ENCODE data around the gene AATK. TPM values are rescaled to one million over a fixed set of nuclear protein-coding genes. Genes with fewer than 3 reads are reported as not detected.
"Not testable (repeated sequence)": the region's sequence is repeated elsewhere in the genome, so short reads cannot be mapped to it uniquely, and the experiment has no call there.

AATK gene
- total RNA-seq, 1 experiment from 2014 or later = 7.5 TPM

DNA sequence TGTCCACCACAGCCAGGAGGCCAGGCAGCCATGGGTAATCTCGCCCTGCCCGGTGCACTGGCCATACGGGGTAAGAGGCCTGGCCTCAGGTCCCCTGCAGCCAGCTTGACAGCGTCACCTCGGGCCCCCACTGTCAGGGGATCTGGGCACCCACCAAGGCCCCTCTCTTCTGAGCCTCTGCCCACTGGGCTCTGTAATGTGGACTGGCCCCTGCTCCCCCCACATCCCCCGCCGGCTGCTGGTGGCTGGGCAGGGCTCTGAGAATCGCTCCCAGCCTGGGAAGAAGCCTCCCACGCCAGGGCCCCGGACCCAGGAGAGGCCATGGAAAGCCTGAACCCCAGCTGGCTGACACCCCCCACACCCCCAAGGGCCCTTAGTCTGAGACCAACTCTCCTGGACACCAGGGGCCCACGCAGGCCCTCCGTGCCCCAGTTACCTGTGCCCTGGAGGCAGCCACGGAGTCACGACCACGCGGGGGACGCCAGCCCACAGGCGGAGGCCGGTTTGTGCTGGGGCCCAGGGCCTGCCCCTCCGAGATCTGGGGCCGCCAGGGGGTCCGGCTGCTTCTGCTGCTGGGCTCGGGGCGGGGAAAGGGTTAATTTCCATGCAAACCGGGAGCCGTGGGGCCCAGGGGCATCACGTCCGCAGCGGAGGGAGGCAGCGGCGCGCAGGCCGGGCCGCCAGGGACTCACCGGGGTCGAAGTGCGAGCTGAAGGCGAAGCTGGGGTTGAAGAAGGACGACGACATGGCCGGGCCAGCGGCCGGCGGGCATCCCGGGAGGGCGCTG, 582 bp downstream of the AATK start, which contains the start of gene PVALEF:
PVALEF (plus strand) TSS at position 262 of the 787 bp plus-strand sequence. CDS start 15,720 bp downstream, outside the sequence.
- peak; percentile 49 for DNase-seq (ENCODE audit: low spot score)
- in situ Hi-C loops (cut with HindIII; ENCODE audit: low sequenced_read_pairs) = no loop called here

DNA sequence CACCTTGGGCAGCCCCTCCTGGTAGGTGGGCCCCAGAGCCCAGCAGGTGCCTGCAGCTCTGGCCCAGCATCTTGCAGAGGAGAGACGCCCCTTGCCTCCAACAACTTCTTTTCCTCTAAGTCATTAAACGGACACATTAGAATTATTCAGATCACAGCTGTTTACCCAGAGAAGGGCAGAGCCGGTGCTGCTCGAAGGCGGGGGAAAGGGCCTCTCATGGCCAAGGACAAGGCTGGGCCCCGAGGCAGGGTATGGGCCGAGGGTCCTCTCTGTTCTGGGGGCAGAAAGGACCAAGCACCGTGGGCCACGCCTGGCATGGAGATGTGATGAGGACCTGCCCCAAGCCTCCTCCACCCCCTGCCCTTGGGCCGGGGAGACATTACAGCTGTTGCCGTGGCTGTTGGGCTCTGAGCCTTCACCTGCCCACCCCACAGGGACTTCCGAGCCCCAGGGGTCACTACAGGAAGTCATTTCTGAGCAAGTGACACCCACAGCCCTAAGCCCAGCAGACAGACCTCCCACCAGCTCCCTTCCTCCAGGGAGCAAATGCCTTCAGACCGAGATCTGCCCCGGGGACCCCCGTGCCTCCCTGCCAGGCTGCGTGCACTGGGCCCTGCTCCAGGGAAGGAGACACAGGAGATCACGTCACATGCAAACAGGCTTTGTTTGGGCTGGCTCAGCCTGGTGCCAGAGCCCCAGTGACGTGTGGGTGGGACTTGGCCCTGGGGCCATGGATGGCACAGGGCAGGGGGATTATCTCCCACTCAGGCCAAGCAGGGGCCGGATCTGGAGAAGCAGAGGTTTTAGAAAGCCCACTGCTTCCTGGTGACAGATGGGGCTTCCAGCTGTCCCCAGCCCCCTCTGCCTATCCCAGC, 1.4 kb downstream of the AATK start:
- peak; percentile 71 for DNase-seq (ENCODE audit: low spot score)
- in situ Hi-C loops (cut with HindIII; ENCODE audit: low sequenced_read_pairs) = no loop called here

DNA sequence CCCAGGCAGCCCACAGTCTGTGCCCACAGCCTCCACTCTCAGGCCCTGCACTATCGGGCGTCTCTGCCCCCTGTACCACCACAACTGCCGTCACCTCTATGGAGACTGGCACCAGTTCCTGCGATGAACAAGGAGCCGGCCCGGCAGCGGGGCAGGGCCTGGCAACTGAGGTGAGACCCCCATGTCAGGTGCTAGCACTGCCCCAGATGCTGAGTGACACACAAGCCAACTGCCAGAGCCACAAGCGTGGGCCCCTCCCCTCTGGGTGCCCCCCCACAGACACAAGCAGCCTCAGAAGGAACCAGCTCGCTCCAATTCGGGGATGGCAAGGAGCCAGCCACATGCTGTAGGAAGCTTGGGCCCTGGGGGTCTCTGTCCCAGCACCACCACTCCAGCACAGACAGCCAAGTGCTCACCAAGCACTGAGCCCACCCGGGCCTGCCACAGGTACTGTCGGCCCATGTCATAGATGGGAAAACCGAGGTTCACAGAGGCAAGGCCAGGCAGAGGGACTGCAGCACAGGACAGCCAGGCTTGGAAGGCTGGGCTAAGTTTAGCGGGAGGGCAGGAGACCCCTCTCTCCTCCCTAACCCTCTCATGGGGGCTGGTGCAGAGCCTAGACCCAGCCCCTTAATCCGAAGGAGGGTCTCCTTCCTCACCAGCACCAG, 2.2 kb downstream of the AATK start:
- DNase-seq (ENCODE audit: low spot score) = no peak
- in situ Hi-C loops (cut with HindIII; ENCODE audit: low sequenced_read_pairs) = no loop called here

DNA sequence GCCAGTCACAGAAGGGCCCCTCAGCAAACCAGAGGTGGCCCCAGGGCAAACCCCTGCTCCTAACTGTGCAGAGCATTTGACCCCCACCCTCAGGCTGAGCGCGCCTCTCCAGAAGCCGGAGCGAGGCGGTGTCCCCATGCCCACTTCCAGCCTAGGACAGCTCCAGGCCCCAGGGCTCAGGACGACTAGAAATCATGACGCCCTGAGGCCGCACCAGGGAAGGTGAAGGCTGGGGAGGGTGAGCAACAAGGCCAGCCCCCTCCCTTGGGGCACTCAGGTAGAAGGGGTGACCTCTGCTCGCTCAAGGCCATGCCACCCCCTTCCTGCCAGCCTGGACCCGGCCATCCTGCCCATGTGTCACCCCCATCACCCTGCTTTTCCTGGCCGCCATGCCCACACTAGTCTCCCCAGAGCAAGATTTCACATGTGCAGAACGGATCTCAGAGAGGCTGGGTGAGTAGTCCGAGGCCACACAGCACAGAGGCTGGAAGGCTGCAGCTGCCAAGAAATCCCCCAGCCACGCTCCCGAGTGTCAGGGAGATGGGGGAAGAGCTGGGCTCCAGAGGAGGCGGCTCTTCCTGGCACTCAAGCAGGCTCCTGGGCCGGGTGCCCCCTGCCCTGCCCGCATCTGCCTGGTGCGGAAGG, 2.8 kb downstream of the AATK start:
- in situ Hi-C loops (cut with HindIII; ENCODE audit: low sequenced_read_pairs) = no loop called here

DNA sequence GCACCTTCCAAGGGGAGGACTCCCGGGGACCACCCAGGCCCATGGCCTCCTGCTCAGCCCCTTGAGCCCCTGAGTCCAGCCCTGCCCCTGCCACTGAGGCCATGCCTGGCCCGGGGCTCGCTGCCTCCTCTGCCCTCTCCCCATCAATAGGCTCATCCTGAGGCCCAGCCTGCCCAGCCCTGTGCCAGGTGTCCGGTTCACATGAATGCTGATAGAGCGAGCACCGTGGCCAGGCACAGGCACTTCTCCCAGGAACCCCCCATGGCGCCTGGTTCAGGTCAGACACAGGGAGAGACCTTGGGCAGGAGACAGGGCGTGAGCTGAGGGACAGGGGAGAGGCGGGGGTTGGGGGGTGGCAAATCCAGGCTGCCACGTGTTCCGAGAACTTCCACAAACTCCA, 3.5 kb downstream of the AATK start:
- in situ Hi-C loops (cut with HindIII; ENCODE audit: low sequenced_read_pairs) = no loop called here
- DNase-seq (ENCODE audit: low spot score) = no peak

More for the DNA sequence above, 2.8 kb downstream of the AATK start:
- DNase-seq (ENCODE audit: low spot score) = no peak

DNA sequence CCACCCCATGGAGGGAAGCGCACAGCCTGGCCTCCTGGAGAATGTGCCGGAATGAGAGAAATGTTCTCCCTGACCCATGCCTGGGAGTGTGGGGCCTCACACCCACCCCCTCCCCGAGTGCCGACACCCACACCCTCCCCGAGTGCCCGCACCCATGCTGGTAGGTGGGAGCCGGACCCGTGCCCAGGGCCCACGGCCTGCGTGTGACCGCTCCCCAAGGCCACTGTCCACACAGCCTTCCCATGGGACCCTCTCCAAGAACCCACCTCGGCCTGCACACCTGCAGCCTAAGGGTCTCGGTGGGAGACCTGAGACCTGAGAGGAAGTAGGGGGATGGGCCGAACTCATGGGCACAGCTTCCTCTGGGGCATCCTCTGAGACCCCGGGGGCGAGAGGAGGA, 4.0 kb downstream of the AATK start:
- in situ Hi-C loops (cut with HindIII; ENCODE audit: low sequenced_read_pairs) = no loop called here
- no peak for DNase-seq (ENCODE audit: low spot score)

DNA sequence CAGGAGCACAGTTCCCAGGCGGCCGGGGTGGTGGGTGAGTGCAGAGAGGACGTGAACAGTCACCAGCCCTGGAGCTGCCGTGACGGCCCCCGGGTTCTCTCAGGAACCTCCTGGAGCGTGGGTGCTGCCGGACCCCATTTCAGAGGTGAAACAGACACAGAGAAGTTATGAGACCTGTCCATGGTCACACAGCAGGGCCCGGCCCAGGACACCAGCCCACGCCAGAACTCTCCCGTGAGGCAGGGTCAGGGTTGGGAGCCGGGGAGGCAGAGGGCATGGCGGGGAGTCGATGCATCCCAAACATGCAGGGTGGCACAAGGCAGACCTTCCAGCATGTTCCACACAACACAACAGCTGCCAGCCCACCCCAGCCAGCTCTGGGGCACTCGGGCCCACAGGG, 4.5 kb downstream of the AATK start:
- in situ Hi-C loops (cut with HindIII; ENCODE audit: low sequenced_read_pairs) = no loop called here
- DNase-seq (ENCODE audit: low spot score) = no peak

DNA sequence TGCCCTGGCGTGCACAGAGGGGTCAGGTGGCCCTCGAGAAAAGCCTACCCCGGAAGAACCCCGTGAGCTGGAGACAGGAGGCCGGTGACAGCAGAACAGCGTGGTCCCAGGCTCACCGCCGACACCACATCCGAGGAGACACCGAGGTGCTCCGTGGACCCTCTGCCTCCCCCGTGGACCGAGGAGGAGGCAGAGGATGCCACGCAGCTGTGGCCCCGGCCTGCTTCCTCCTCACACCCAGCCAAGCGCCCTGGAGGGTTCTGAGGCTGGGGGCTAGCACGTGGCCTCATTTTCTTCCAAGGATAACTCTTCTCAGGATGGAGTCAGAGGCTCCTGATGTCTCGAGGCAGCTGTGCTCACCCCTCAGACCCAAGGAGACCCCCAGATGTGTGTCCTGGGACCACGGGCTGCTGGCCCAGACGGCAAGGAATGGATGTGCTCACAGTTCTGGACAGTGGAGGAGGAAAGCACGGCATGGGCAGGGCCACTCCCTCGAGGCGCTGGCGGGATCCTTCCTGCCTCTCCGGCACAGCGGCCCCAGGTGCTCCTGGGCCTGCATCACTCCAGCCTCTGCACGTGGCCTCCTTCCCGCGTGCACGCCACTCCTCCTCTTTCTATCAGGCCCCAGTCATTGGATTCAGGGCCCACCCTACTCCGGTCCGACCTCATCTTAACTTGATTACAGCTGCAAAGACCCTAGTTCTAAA, 5.1 kb downstream of the AATK start:
- in situ Hi-C loops (cut with HindIII; ENCODE audit: low sequenced_read_pairs) = no loop called here
- DNase-seq (ENCODE audit: low spot score) = peak; percentile 30

DNA sequence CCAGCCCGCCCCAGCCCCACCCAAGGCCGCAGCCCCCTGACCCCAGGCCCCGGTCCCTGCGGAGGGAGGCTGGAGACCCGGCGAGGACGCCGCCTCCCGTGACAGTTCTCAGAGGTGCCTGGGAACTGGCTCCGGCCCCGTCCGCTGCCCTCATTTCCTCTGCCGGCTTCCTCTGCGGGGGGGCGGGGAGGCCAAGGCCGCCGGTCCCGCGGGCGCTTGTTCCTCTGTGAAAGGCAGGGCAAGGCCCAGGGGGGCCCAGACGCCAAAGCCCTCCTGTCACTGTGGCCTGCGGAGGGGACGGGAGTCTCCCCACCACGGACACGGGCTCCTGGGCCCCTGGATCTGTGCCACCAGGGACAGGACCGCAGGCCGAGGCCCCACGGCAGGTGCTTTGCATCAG, 5.7 kb downstream of the AATK start:
- peak; percentile 58 for DNase-seq (ENCODE audit: low spot score)
- in situ Hi-C loops (cut with HindIII; ENCODE audit: low sequenced_read_pairs) = no loop called here

DNA sequence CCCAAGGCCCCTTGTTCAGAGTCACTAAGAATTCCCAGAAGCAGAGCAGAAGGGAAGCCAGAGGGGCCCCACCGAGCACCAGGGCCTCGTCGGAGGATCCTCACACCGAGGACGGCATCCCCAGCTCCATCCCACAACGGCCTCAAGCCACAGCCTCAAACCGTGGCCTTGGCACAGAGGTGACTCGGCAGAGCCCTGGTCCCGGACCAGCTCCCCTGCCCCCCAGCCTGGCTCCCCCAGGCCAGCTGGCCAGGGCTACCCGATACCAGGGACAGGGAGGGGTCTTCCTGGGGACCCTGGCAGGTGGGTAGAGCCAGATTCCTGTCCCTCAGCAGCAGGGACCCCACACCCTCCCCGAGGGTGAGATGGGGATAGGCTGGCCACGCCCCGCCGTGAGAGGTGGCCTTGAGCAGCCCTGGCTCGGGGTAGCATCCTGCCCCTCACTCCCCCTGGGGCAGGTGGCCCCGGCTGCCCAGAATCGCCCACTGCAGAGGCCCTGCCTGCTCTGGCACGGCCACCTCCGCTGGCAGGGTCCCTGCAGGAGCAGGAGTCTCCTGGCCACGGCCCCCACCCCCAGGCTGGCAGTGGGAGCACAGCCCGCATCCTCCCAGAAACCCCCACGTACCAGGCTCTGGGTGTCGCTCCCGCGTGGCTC, 6.3 kb downstream of the AATK start:
- no peak for DNase-seq (ENCODE audit: low spot score)
- in situ Hi-C loops (cut with HindIII; ENCODE audit: low sequenced_read_pairs) = no loop called here

DNA sequence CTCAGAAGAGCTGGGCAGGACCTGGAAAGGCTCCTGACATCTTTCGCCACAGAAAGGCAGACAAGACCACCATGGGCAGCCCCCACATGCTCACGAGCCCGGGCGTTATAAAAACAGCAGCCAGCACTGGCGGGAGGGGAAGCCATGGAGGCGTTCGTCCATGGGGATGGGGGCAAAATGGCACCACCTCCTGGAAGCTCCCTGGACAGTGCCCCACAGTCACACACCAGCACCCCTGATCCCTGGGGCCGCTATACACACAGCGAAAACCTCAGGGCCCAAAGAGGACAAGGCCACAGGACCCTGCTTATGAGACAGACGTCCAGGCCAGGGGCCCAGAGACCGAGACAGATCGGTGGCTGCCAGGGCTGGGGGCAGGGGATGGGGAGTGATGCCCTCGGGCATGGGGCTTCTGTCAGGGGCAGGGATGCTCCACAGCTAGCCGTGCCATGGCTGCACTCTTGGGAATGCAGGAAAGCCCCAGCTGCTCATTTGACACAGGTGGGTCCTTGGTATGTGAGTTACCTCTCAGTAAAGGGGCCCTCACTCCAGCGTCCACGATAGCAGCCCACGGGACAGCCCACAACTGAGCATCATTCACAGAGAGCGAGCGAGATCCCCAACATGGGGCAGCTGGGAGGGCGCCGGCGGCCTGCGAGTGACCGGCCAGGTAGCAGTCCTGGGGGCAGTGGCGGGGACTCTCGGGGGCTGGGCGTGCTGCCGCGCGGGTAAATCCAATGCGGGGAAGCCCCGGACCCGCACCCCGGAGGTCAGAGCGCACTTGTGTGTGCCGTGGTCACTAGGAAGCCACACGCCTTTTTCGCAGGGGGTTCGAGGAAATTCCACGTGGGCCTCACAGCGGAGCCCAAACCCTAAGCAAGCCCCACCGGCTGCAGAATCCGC, 7.1 kb downstream of the AATK start:
- no peak for DNase-seq (ENCODE audit: low spot score)

DNA sequence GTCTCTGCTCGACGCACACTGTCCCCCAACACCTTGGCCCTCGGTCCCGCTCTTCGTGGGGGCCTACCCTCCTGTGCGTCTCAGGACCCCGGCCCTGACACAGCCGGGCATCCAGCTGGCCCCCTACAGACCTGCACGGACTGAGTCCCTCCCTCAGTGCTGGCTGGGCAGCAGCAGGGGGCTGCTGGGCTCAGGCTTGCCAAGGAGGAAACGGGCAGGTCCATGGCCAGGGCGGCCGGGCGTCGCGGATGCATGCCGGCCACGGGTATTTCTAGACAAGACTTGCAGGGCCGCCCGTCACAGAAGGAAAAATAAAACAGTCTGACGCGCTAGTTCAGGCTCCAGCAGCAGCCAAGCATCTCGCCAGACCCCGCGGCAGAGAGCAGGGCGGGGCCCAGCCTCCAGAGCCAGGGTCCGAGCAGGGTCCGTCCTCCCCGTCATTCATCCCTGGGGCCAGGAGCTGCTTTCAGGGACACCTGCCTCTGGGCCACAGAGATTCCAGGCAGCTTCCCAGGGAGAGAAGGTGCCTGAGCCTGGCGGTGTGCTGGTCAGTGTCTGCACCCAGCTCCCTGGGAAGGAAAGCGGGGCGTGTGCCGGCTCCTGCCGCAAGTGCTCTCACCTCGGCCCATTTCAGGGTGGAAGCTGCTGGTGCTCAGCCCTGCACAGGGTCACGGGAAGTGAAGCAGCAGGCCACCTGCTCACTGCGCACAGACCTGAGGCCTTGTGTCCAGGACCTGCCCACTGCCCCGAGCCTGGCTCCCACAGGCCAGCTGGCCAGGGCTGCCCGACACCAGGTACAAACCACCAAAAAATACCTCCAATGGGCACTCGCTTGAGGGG, 8.0 kb downstream of the AATK start:
- in situ Hi-C loops (cut with HindIII; ENCODE audit: low sequenced_read_pairs) = no loop called here
- peak; percentile 42 for DNase-seq (ENCODE audit: low spot score)

More for the DNA sequence above, 7.1 kb downstream of the AATK start:
- in situ Hi-C loops (cut with HindIII; ENCODE audit: low sequenced_read_pairs) = no loop called here

DNA sequence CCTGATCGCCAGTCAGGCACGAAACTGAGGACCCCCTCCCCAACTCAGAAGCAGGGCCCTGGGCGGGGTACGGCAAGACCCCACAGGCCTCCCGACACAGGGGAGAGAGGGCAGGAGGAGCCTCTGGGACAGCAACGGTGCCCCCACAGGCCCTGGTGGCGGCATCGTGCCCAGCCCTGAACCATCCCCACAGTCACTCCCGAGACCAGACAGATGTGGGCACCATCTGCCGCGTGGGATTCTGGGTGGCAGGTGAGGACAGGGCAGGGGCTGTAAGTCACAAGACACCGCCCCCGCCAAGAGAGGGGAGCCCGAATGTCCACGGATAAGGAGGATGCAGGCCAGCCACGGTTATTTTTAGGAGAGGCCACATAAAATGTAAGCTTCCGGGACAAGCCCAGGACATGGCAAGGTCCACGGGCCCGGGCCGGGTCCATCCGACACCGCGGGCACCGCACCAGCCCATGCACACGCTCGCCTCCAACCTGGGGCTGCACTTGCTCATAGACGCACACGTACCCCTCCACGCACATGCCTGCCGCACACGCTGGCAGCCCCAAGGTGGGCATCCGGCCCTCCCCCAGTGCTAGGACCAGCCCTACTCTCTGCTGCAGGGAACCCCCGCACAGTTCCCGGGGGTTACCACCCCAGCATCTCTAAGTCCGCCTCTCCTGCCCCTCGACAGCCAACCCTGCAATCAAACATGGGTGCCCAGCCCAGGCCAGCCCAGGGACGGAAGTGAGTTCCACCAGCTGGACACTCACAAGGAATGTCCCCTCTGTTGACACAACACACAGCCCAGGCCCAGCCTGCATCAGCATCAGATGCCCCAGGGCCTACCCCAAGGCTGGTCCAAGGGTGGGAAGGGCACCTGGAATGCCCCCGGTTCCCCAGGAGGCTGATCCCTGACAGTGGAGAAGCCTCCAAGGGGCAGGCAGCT, 8.9 kb downstream of the AATK start:
- in situ Hi-C loops (cut with HindIII; ENCODE audit: low sequenced_read_pairs) = no loop called here
- DNase-seq (ENCODE audit: low spot score) = no peak

DNA sequence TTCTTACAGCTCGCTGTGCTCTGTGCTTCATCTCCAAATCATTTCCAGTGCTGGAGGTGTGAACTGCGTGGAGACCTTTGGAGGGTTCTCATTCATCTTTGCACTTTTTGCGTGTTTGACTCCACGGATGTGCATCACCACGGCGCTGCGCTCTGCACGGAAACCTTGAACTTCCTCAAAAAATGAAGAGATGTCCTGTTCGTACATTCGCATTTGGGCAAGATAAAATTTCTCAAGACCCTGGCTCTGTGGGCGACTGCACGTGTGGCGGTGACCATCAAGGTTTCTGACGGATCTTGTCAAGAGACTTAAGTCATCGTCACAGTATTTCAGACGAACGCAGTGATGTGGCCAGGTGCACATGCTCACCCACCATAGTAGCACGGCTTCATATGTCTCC, 11.1 kb downstream of the AATK start:
- no peak for DNase-seq (ENCODE audit: low spot score)
- in situ Hi-C loops (cut with HindIII; ENCODE audit: low sequenced_read_pairs) = no loop called here

DNA sequence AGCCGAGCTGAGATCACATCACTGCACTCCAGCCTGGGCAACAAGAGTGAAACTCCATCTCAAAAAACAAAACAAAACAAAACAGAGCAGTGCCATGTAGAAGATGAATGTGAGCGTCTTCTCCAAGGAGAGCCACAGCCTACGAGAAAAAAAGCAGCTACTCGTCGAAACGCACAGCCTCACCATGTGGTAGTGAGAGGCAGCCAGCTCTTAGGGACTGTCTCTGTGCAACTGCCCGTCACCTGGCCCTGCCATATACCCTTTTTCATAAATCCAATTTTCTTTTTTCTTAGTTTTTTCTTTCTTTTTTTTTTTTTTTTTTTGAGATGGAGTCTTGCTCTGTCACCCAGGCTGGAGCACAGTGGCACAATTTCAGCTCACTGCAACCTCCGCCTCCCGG, 12.0 kb downstream of the AATK start:
- DNase-seq (ENCODE audit: low spot score); in situ Hi-C loops (cut with HindIII; ENCODE audit: low sequenced_read_pairs): not testable (repeated sequence)

All from G401 (cell line).